GM21529 (cell line): Measurements from ENCODE around the gene NHP2.

Experiments used
- ATAC-seq: cut with Tn5 transposase; IDR thresholded peaks from one replicate; pipeline ENCODE4 v1.9.1; 2021; ENCODE audit not compliant: unreplicated experiment

NHP2 gene

DNA sequence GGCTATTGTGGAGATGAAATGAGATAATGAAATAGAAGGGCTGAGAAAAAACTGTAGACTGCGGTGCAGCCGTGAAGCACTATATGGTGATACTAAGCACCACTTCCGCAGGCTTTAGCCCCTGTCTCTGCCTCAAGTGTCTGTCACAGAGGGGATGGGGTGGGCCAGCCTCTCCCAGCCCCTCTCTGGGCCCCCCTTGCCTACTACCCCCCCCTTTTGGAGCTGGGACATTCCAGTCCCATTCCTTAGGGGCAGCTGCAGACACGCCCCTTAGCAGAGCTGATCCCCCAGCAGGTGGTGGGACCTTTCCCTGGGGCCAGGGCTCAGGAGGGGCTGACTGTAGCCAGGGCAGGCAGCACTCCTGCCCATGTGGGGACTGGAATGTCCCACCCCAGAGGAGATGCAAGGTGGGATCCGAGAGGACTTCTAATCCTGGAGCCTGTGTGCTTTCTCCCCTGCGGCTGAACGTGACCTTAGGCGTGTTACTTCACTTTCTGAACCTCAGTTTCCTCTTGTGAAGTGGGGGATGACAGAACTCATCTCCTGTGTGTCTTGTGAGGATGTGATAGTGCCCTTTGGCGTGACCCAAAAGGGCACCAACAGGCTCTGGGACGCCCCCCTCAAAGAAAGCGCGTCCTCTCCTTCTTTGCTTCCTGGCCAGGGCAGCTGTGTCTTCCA lies 38.4 kb downstream of the NHP2 start:
- no peak for ATAC-seq

DNA sequence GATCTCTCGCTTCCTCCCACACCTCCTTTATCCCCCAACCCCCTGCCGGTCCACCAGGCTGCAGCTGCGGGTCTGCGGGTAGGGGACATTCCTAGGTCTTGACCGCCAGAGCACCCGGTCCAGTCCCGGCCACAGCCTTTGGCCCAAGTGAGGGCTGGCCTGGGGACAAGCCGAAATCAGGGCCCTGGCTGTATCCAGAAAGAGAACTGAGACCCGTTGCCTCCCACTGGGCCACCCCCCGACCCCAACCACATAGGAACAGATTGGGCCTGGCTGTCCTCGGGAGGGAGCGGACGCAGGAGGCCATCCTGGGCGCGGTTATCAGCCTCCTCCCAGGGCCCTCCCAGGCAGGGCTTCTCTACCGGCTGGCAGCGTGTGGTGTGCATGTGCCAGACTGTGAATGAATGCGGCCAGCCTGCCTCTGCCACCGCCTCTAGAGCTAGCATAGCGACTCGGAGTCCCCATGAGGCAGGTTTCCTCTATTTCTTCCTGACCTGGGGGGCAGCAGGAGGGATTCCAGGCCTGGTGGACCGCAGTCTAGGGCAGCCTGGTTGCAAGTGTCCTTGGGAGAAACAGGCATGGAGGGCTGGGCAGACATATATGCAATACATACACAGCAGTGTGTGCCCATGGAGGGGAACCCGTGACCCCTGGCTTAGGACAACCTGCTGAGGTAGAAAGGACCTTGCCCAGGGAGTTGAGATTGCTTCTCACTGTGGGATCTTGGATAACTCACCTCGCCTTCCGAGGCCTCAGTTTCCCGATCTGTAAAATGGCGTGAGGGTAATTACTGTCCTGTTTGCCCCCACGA lies 39.2 kb downstream of the NHP2 start:
- ATAC-seq: no peak

DNA sequence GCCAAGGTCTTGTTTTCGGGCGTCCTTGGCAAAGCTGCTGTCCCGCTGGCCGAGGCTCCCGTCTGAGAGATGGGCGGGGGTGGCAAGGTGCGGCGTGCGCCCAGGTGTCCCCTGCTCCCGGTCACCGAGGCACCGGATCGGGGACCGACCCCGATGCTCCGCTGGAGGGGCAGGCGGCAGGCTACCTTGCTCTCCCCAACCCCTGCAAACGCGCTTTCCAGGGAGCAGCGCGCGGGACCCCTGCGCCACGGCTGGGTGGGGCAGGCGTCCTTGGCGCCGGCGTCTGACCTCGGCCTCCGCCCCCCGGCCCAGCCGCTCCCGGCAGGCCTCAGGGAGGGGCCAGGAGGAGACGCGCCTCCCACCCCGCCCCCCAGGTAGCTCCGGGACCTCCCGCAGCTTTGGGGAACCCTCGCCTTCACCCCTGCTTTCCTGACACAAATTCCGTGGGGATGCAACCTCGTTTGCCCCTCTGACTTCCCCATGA lies 39.8 kb downstream of the NHP2 start:
- ATAC-seq: no peak

DNA sequence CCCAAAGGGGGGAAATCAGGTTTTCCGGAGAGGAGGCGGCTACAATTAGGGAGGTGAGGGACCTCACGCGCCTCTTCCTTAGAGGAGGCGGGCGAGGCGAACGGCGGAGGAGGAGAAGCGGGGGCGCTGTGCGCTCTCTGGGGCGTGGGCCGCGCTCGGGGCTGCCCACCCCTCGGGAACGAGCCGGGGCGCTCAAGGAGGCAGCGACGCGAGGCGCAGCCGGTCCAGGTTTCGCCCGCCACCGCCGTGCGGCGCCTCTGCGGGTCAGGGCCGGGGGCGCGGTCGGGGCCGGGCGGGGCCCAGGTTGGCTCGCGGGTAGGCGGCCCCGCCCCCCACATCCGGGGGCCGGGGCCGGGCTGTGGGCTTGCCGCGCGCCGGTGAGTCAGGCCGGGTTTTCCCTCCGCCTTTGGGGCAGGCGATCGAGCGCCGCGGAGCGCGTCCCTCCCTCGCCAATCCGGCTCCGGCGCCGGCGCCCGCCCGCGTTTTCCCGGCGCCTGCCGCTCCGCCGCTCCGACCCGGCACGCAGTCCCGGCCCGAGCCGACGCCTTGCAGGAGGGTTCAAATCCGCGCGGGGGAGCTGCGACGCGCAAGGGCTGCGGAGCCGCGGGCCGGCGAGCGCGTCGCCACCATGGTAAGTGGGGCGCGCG lies 40.4 kb downstream of the NHP2 start, which contains the start of gene N4BP3:
TSS of gene N4BP3 (plus strand) at position 392 of the 647 bp plus-strand sequence. CDS start 6,052 bp downstream, outside the sequence.
- peak; percentile 55 for ATAC-seq

DNA sequence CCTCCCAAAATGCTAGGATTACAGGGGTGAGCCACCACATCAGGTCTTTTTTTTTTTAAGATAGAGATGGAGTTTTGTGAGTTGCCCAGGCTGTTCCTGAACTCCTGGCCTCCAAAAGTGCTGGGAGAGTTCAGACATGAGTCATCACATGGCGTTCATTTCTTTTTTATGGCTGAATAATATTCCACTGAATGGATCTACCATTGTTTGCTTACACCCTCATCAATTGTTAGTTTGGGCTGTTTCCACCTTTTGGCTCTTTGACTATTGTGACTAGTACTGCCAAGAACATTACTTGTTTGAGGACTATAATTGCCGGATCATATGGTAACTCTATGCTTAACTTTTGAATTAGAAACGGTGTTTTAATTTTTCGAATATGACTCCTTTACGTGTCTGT lies 41.1 kb downstream of the NHP2 start:
- no peak for ATAC-seq

DNA sequence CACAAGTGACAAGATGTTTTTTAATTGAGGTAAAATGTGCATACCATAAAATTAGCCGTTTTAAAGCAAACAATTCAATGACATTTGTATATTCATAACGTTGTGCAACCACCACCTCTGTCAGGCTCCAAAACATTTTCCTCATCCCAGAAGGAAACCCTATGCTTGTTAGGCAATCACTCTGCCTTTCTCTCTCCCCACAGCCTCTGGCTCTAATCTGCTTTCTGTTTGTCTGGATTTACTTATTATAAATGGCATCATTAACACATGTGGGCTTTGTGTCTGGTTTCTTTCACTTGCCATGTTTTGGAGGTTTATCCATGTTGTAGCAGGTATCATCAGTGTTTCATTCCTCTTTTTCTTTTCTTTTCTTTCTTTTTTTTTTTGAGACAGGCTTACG lies 41.8 kb downstream of the NHP2 start:
- no peak for ATAC-seq

DNA sequence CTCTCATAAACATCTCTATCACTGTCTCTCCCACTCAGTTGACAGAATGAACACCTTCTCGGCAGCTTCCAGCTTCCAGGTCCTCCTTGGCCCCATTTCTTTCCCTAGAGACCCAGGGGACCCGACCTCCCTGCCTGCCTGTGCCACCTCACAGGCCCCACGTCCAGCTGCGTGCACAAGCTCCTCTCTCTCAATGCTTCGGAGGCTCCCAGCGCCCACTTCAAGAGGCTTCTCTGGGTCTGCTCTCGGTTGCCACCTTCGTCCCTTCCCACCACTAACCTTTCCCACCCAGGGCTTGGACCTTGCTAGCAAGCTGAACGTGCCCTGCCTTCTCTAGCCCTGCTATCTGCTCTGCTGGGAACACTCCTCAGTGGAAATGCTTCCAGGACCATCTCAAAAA lies 43.2 kb downstream of the NHP2 start:
- no peak for ATAC-seq

DNA sequence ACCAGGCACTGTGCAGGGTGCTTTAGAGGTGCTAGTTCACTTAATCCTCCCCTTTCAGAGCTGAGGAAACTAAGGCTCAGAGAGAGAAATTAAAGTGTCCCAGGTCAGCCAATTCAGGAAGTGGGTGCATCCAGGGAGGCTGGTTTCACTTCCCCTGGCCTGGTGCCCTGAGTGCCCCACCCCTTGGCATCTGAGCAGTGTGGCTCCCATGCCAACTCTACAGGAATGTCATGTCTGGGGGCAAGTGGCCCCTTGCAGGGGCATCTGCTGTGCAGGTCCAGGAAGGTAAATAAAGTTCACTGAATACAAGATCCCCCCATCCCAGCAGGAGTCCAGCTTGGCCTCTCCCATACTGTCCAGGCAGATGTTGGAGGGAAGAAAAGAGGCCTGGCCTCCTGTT lies 44.7 kb downstream of the NHP2 start:
- no peak for ATAC-seq

DNA sequence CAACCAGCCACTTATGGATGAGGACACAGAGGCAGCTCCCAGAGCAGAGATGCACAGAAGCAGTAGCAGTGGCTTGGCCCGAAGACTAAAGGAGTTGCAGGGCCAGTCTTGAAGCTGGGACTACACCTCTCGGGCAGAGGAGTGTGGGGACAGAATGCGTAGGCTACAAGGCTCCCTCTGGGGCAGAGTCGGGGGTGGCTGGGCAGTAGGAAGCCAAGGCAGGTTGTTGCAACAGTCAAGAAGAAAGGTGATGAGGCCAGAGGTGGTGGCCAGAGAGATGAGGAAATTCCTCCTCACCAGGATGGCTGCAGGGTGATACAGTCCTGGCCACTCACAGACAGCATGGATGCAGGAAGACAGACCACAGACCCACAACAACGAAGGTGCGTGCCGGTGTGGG lies 45.2 kb downstream of the NHP2 start:
- no peak for ATAC-seq

DNA sequence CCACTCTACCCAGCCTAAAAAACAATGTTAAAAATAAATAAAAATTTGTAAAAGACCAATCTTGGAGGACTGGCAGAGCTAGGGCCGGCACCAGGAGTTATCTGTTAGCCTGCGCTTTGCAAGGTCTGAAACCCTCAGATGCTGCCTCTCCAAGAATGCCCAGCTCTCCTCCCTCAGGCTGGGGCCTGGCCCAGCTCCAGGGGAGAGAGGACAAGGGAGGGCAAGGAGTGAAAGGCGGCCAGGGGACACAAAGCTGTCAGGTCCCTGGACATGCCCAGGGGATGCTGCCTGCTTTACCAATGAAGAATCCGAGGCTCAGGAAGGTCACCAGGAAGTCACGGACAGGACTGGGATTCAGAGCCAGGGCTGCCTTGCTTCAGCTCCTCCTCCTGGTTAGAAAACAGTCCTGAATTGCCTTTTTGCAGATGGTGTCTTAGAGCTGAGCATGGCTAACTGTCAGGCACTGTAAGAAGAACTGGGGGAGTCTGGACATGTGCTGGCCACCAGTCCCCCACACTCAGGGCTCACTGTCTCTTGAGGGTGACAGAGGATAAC lies 45.9 kb downstream of the NHP2 start:
- no peak for ATAC-seq

DNA sequence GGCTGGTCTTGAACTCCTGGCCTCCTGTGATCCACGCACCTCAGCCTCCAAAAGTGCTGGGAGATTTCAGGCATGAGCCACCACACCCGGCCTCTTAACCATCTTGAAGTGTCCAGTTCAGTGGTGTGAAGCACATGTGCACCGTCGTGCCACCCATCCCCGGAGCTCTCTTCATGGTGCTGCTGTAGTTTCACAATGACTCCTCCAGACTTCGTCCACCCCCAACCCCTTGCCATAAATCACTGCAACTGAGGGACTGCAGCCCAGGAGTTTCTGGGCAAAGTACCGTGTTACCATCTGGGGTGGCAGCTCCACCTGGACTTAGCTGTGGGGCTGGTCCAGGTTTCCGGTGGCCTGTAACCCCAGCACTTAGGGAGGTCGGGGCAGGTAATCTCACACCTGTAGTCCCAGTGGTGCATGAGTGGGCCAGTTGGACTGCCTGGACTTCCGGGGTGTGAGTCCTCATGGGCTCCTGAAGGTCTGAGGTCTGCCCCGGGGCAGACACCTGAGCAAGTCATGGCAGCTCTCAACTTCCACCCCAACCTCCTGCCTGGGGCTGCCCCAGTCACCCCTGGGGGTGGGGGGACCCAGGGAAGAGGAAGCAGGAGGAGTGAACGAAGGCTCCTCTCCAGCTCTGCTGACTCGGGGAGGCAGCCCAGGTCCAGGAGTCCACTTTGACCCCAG lies 47.0 kb downstream of the NHP2 start:
- ATAC-seq: peak; percentile 69

DNA sequence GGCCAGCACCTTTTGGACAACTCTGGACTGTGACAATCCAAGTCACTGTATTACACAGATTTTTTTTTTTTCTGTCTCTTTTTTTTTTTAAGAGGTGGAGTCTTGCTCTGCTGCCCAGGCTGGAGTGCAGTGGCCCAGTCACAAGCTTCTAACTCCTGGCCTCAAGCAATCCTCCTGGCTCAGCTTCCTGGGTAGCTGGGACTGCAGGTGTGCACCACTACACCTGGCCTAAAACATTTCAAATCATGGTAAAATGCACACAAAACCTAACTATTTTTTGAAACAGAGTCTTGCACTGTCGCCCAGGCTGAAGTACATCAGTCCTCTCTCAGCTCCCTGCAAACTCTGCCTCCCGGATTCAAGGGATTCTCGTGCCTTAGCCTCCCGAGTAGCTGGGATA lies 47.6 kb downstream of the NHP2 start:
- no peak for ATAC-seq

DNA sequence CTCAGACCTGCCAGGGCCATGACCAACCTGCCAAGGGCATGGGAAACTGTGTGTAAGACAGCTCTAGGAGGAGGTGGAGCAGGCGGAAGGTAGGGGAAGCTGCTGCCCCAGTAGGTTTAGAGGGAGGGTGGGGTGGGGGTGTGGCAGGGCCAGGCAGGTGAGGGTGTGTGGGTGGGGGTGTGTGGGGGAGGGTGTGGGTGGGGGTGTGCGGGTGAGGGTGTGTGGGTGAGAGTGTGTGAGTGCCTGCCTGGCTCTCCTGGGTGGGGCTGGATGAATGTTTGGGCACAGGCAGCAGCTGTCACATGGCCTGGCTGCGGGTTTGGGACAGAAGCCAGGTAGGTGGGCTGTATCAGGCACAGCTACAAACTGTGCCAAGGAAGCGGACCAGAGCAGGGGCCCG lies 49.2 kb downstream of the NHP2 start:
- ATAC-seq: no peak

DNA sequence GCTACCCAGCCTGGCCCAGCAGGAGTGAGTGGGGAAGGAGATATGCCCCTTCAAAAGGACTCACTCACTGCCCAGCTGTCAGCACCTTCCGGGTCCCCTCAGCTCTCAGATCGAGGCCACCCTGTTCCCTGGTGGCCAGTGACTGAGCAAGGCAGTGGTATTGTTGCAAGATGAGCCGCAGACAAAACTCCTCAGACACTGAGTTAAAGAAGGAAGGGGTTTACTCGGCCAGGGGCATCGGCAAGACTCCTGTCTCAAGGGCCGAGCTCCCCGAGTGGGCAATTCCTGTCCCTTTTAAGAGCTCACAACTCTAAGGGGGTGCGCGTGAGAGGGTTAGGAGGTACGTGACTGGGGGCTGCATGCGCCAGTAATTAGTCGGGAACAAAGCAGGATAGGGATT lies 50.1 kb downstream of the NHP2 start:
- no peak for ATAC-seq
